Spleen (tissue), 7 donors: Measurements from ENCODE around the gene ERBB4.

Experiments
- CTCF ChIP-seq, 11 experiments: fragments of 200-600 bp in 7 of 11; fragments of 450-650 bp in 4 of 11; sonication (generic) in 4 of 11; IDR thresholded peaks in 8 of 11; conservative IDR thresholded peaks in 3 of 11; 1 replicate in 7 of 11; 2 replicates in 4 of 11; pipeline versions ENCODE4 v1.4.0 to v1.8.0; 2016 to 2021; ENCODE audit warnings: antibody characterized with exemption in 11 of 11, inconsistent platforms in 4 of 11, mild to moderate bottlenecking in 1 of 11
- POLR2A ChIP-seq, 3 donors: fragments of 450-650 bp; IDR thresholded peaks; one replicate each; pipeline ENCODE4 v1.5.1; 2017; ENCODE audit warnings: antibody characterized with exemption in 3 of 3, mild to moderate bottlenecking in 1 of 3
- POLR2AphosphoS5 ChIP-seq, 3 donors: sonication (generic); formaldehyde crosslinking; IDR thresholded peaks; one replicate each; pipeline ENCODE4 v1.5.1; 2017; ENCODE audit warnings: antibody characterized with exemption in 3 of 3
- donor health status: DM: no; HTN: no; CAD: no; lungs with moderate emphysema.
- donor health status: DM: no; HTN: no; CAD: no.
- donor health status: DM: no; HTN: no; CAD: no.

- TF ChIP-seq CTCF (IDR thresholded peaks at IDR 0.05 in 8 of 11, conservative IDR thresholded peaks at IDR 0.05 in 3 of 11) (no peak), POLR2AphosphoS5 (IDR thresholded peaks at IDR 0.05) (no peak), POLR2A (IDR thresholded peaks at IDR 0.05) (no peak)
Measured at GRCh38 chr2:212424082-212424481, 114.5 kb downstream of the ERBB4 start.
